Activated naive CD4-positive, alpha-beta T cell treated with anti-CD3 and anti-CD28 coated beads, Interleukin-2, amount 50 U/mL, for 72 hours (primary cell): ENCODE results near the gene DDR1. TPM values are rescaled to one million over a fixed set of nuclear protein-coding genes. Genes with fewer than 3 reads are reported as not detected.

ENCODE experiments used
- ATAC-seq, 2 donors: fragments of 150-1000 bp; cut with Tn5 transposase; 2 replicates each; pipeline ENCODE4 v1.10.0; 2021; ENCODE audit warnings: mild to moderate bottlenecking in 2 of 2, moderate library complexity in 2 of 2
- DNase-seq, 2 donors: peaks; one replicate each; pipeline ENCODE4 v3.0.0; 2021 to 2022; ENCODE audit warnings: low spot score in 2 of 2
- H3K27ac Mint-ChIP-seq, 2 donors: one replicate each; pipeline ENCODE4 v1.8.0; 2022; ENCODE audit warnings: mild to moderate bottlenecking in 2 of 2, mixed read lengths in 2 of 2
- H3K36me3 Mint-ChIP-seq, 2 donors: one replicate each; pipeline ENCODE4 v1.8.0; 2022; ENCODE audit warnings: mixed read lengths in 2 of 2
- H3K9me3 Mint-ChIP-seq, 2 donors: one replicate each; pipeline ENCODE4 v1.8.0; 2022; ENCODE audit warnings: mixed read lengths in 2 of 2
- total RNA-seq, 2 donors: library from RNA; stranded (reverse); gene quantifications; one replicate each; pipeline ENCODE4 v1.2.3, GENCODE V29; 2022

The DDR1 gene
- total RNA-seq, 2 donors from 2014 or later: 15.2 to 20.7 TPM

DNA sequence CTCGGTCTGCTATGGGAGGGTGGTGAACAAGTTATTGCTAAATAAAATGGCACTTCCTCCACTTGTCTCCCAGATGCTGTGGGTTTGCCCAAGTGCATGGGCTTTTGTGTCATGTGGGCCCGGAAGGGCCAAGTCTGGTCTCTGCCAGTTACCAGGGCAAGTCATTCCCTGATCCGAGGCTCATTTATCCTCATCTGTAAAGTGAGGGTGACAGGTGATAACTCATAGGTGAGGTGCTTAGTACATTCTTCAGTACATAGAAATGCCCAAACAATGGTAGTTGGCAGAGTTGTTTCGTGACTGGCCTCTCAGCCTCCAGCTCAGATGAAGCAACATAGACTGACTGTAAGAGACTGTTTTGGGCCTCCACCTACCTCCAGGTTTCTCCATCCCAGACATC lies 54.4 kb downstream of the DDR1 start:
- H3K27ac Mint-ChIP-seq: no peak overlapping the region
- H3K9me3 Mint-ChIP-seq: no peaks in the 10 kb centered on the region
- ATAC-seq: no peak
- H3K36me3 Mint-ChIP-seq: no peaks in the 10 kb centered on the region
- no peak for DNase-seq

DNA sequence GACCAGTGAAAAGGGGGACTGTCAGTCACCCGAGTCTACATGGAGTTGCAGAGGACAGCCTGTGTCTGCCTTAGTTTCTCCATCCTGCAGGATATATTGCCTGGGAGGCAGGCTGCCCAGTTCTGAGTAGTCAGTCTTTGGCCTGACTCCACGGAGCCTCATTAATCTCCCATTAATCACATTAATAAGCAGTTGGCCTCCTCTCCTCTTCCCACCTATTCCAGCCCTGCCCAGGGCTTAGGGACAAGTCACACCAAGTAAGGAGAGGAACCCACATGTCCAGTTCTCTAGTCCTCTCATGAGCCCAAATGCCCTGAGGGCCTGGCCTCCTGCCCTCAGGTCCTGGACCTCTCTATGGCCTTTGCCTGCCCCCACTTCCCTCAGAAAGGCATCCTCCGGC lies 55.2 kb downstream of the DDR1 start:
- ATAC-seq (no peak), DNase-seq (no peak)
- H3K27ac Mint-ChIP-seq: no peak overlapping the region
- no peaks in the 10 kb centered on the region for H3K9me3 Mint-ChIP-seq
- no peaks in the 10 kb centered on the region for H3K36me3 Mint-ChIP-seq

DNA sequence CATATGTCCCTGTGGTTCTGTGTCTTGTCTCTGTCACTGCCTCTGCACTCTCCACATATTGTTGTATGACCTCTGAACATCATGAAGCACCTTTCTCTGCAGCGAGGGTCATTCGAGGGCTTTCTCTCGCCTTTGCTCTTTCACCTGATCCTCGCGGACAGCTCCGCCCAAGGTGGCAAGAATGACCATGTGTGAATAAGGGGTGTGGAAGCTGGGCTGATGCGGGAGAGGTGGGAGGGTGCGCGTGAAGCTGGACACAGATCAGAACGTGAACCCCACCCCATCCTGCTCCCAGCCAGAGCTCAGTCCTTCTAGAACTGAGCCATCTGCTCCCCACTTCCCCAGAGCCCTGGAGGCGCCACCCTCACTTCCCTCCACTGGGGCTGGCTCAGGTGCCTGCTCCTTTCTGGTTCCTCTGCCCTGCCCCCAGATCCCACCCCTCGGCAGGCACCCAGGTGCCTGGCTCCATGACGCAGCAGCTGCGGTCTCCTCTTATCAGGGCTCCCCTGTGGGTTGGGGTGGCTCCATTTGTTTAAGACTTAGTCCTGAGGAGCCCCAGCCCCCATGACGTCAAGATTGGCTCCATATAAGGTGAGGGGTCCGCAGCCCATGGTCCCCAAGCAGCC lies 56.2 kb downstream of the DDR1 start, which contains the start of gene MUCL3:
TSS of gene MUCL3 (plus strand) at position 613 of the 626 bp plus-strand sequence. CDS start 27 bp downstream, outside the sequence.
- ATAC-seq (no peak), DNase-seq (no peak)
- Mint-ChIP-seq H3K27ac (no peak within 1 kb of the TSS), H3K36me3 (no peaks in the 10 kb centered on the region), H3K9me3 (no peaks in the 10 kb centered on the region)

DNA sequence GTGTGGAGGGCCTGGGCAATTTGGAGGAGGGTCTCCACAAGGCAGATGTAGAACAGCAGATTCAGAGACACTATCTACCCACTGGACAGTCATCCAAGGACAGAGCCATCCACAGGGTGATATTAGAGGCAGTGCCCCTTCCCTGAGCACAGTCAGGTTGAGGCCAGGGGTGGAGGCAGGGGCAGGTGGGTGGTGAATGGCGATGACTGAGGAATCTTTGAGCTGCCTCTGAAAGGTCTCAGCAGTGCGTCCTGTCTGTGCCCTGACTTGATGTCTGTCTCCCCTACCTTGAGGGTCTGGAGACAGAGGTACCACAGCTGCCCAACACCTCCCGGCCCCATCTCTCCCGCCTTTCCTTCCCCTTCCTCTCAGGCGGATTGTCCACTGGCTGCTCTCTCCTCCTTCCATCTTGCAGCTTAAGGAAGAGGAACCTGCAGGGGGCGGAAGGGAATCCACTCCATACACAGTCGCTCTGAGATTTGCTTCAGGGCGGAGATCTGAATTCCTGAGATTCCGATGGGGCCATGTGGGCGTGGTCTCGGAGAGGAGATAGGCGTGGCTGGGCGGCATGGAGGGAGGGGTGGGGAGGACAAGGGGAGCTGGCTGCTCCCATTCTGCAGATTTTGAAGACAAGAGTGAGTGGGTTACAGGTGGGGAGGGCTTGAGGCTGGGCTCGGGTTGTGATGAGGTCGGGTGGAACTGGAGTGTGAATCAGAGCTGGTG lies 58.2 kb downstream of the DDR1 start:
- Mint-ChIP-seq H3K36me3 (no peaks in the 10 kb centered on the region), H3K27ac (no peak overlapping the region), H3K9me3 (no peaks in the 10 kb centered on the region)
- ATAC-seq: no peak
- no peak for DNase-seq

DNA sequence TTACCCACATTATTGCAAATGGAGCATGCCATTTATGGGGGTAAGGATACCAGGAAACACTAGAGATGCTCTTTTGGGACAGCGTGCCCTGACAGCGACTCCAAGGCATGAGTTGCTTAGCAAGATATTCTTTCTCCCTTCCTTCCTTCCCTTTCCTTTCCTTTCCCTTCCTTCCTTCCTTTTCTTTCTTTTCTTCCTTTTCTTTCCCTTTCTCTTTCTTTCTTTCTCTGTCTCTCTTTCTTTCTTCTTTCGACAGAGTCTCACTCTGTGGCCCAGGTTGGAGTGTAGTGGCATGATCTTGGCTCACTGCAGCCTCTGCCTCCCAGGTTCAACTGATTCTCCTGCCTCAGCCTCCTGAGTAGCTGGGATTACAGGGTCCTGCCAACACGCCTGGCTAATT lies 59.7 kb downstream of the DDR1 start:
- no peak overlapping the region for H3K27ac Mint-ChIP-seq
- H3K36me3 Mint-ChIP-seq: peaks cover 0 to 6% of the 10 kb centered on the region in 2 donors
- DNase-seq: no peak

DNA sequence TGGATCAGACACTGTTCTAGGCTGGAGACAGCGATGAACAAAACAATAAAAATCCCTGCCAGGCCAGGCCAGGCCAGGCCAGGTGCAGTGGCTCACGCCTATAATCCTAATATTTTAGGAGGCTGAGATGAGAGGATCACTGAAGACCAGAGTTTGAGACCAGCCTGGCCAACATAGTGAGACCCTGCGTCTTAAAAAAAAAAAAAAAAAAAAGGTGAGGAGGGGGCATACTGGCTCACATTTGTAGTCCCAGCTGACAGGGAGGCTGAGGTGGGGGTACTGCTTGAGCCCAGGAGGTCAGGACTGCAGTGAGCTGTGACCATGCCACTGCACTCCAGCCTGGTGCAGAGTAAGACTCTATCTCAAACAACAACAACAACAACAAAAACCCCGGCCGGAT lies 61.0 kb downstream of the DDR1 start:
- Mint-ChIP-seq H3K9me3 (peaks cover 0 to 3% of the 10 kb centered on the region in 2 donors), H3K36me3 (peaks cover 1 to 6% of the 10 kb centered on the region in 2 donors), H3K27ac (no peak overlapping the region)
- ATAC-seq: no peak
- no peak for DNase-seq

More for the DNA sequence above, 59.7 kb downstream of the DDR1 start:
- H3K9me3 Mint-ChIP-seq: no peaks in the 10 kb centered on the region
- no peak for ATAC-seq

DNA sequence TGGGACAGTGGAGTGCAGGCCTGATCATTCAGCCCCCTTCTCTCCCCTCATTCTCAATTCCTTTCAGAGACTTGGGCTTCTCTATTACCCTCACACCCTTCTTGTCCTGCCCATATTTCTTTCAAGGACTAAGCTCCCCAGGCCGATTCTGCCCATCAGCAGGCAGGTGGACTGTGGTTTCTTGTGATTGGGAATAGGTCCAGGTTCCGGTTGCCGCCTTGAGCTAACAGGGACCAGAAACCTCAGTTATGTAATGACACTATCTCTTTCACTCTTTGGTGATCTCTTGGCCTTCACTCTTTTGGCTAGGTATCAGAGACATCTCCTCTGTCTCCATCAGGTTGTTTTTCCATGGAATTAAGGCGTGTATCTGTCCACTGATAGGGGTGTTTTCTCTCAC lies 62.9 kb downstream of the DDR1 start:
- Mint-ChIP-seq H3K9me3 (peaks cover 10 to 12% of the 10 kb centered on the region in 2 donors), H3K27ac (no peak overlapping the region), H3K36me3 (peaks cover 6 to 9% of the 10 kb centered on the region in 2 donors)
- DNase-seq: no peak
- no peak for ATAC-seq

DNA sequence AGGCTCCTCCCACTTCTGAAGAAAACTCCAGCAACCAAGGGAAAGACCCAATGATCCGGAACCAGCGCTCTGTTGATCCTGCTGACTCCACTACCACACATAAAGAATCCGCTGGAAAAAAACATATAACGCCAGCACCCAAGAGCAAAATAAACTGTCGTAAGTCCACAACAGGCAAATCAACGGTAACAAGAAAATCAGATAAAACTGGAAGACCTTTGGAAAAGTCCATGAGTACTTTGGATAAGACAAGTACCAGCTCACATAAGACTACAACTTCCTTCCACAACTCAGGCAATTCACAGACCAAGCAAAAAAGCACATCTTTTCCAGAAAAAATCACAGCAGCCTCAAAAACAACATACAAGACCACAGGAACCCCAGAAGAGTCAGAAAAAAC lies 64.5 kb downstream of the DDR1 start:
- Mint-ChIP-seq H3K27ac (no peak overlapping the region), H3K9me3 (peaks cover 10 to 12% of the 10 kb centered on the region in 2 donors), H3K36me3 (peaks cover 6 to 9% of the 10 kb centered on the region in 2 donors)
- DNase-seq (no peak), ATAC-seq (no peak)

Other genes with a start within 250 kb of the DDR1 start
- 10 to 100 TPM; 20.5 to 81.5 TPM for gene C6orf136, start 237.4 kb upstream of the DDR1 start, total RNA-seq
- 10 to 100 TPM; 31.7 to 37.5 TPM for gene DHX16, start 211.5 kb upstream of the DDR1 start, total RNA-seq
- gene PPP1R18, start 197.9 kb upstream of the DDR1 start, total RNA-seq: 100 to 1,000 TPM; 184 to 274 TPM
- 10 to 100 TPM; 35.7 to 53.5 TPM for gene NRM, start 193.5 kb upstream of the DDR1 start, total RNA-seq
- 100 to 1,000 TPM in 1 of 2 donors, 10 to 100 TPM in 1; 84.2 to 127 TPM for gene MDC1, start 167.2 kb upstream of the DDR1 start, total RNA-seq
- 1,000 to 10,000 TPM; 1,507 to 1,783 TPM for gene TUBB, start 164.2 kb upstream of the DDR1 start, total RNA-seq
- 100 to 1,000 TPM; 194 to 219 TPM for gene FLOT1, start 141.8 kb upstream of the DDR1 start, total RNA-seq
- gene IER3, start 140.0 kb upstream of the DDR1 start, total RNA-seq: 100 to 1,000 TPM in 1 of 2 donors, 10 to 100 TPM in 1; 70.0 to 279 TPM
- 10 to 100 TPM; 27.6 to 44.9 TPM for gene GTF2H4, start 23.7 kb downstream of the DDR1 start, total RNA-seq
- 10 to 100 TPM; 55.1 to 55.7 TPM for gene VARS2, start 29.7 kb downstream of the DDR1 start, total RNA-seq
- gene SFTA2, start 47.7 kb downstream of the DDR1 start, total RNA-seq: not detected
- not detected for gene MUCL3, start 56.5 kb downstream of the DDR1 start, total RNA-seq
- gene MUC21, start 99.2 kb downstream of the DDR1 start, total RNA-seq: not detected
- not detected for gene MUC22, start 126.0 kb downstream of the DDR1 start, total RNA-seq
- not detected for gene C6orf15, start 228.1 kb downstream of the DDR1 start, total RNA-seq
- 1 to 10 TPM in 1 of 2 donors, under 1 TPM in 1; 0.41 to 3.2 TPM for gene PSORS1C1, start 230.3 kb downstream of the DDR1 start, total RNA-seq
- gene CDSN, start 235.9 kb downstream of the DDR1 start, total RNA-seq: not detected